NCI-H2196 treated with DMSO at 0.1 percent for 48 hours (cell line): Measurements from ENCODE around the gene NPHP4.
"Not testable (repeated sequence)": the region's sequence is repeated elsewhere in the genome, so short reads cannot be mapped to it uniquely, and the experiment has no call there.

Experiments used
- DNase-seq: peaks from one replicate; lab custom pipeline; 2025; ENCODE audit not compliant: unreplicated experiment; lab: John Stamatoyannopoulos, UW

Gene NPHP4

GRCh38 chr1:5936621-5937372 lies 55.4 kb downstream of the NPHP4 start:
- no peak for DNase-seq

- no peak for DNase-seq
These were observed 56.1 kb downstream of the NPHP4 start for GRCh38 chr1:5936126-5936525.

GRCh38 chr1:5935026-5935425 lies 57.2 kb downstream of the NPHP4 start:
- no peak for DNase-seq

- no peak for DNase-seq
These were observed 58.0 kb downstream of the NPHP4 start for GRCh38 chr1:5934058-5934884.

GRCh38 chr1:5933676-5934057 lies 58.6 kb downstream of the NPHP4 start:
- DNase-seq, result no peak

GRCh38 chr1:5933050-5933449 lies 59.2 kb downstream of the NPHP4 start:
- no peak for DNase-seq

- DNase-seq, result no peak
These were observed 63.4 kb downstream of the NPHP4 start for GRCh38 chr1:5928714-5929400.

- no peak for DNase-seq
These were observed 64.5 kb downstream of the NPHP4 start for GRCh38 chr1:5927506-5928370.

GRCh38 chr1:5926686-5927435 lies 65.4 kb downstream of the NPHP4 start:
- DNase-seq, result no peak

GRCh38 chr1:5922700-5923330 lies 69.4 kb downstream of the NPHP4 start:
- not testable (repeated sequence) for DNase-seq

- no peak for DNase-seq
These were observed 70.6 kb downstream of the NPHP4 start for GRCh38 chr1:5921671-5922070.

- no peak for DNase-seq
These were observed 71.1 kb downstream of the NPHP4 start for GRCh38 chr1:5921129-5921528.

- no peak for DNase-seq
These were observed 72.0 kb downstream of the NPHP4 start for GRCh38 chr1:5920201-5920600.

- DNase-seq, result no peak
These were observed 74.0 kb downstream of the NPHP4 start for GRCh38 chr1:5918275-5918649.

GRCh38 chr1:5917591-5918274 lies 74.5 kb downstream of the NPHP4 start:
- no peak for DNase-seq

- no peak for DNase-seq
These were observed 75.0 kb downstream of the NPHP4 start for GRCh38 chr1:5917281-5917590.

- no peak for DNase-seq
These were observed 75.5 kb downstream of the NPHP4 start for GRCh38 chr1:5916572-5917280.
